GM12891 (cell line): ENCODE data around the gene CAMKMT.

ENCODE experiments used
- PAX5 ChIP-seq: IDR thresholded peaks from 2 replicates; pipeline ENCODE4 v1.6.1; 2011; ENCODE audit warnings: low read length, moderate library complexity, mild to moderate bottlenecking; ENCODE audit not compliant: insufficient read depth, severe bottlenecking
- TAF1 ChIP-seq: IDR thresholded peaks from 2 replicates; pipeline ENCODE4 v1.6.1; 2011; ENCODE audit warnings: low read depth, low read length, control low read depth

- TF ChIP-seq TAF1 (no peak), PAX5 (no peak)
Observed at GRCh38 chr2:44496130-44496529, 134.4 kb downstream of the CAMKMT start.
